Fibroblast of lung (primary cell): Measurements from ENCODE around the gene TUBB1. TPM values are rescaled to one million over a fixed set of nuclear protein-coding genes. Genes with fewer than 3 reads are reported as not detected.

Experiments used
- DNase-seq, 2 donors: peaks; one replicate each; pipeline versions ENCODE4 v3.0.0 to v3.0.0-alpha.2; 2010; ENCODE audit warnings: low read depth in 2 of 2
- H2AFZ ChIP-seq: 2 replicates; pipeline ENCODE4 v1.5.1; 2012; ENCODE audit warnings: low read length, control low read depth, inconsistent platforms
- H3K27ac ChIP-seq: 2 replicates; pipeline ENCODE4 v1.5.1; 2011; ENCODE audit warnings: low read length, control low read depth; ENCODE audit not compliant: insufficient read depth
- H3K27me3 ChIP-seq: 2 replicates; pipeline ENCODE4 v1.5.1; 2011; ENCODE audit warnings: mild to moderate bottlenecking, low read length; ENCODE audit not compliant: control insufficient read depth, insufficient read depth
- H3K36me3 ChIP-seq: 2 replicates; pipeline ENCODE4 v1.5.1; 2011; ENCODE audit warnings: low read length; ENCODE audit not compliant: control insufficient read depth, insufficient read depth
- H3K4me1 ChIP-seq: 2 replicates; pipeline ENCODE4 v1.5.1; 2011; ENCODE audit warnings: low read length; ENCODE audit not compliant: control insufficient read depth, insufficient read depth; ENCODE audit errors: extremely low read depth
- H3K4me2 ChIP-seq: 2 replicates; pipeline ENCODE4 v1.5.1; 2011; ENCODE audit warnings: low read length, control low read depth; ENCODE audit not compliant: insufficient read depth; ENCODE audit errors: extremely low read depth
- H3K4me3 ChIP-seq, 4 experiments: fragments of 200-600 bp in 1 of 4; sonication (generic) in 1 of 4; replicated peaks in 1 of 4; 2 replicates each; pipeline ENCODE4 v1.5.1; 2011 to 2016; ENCODE audit warnings: low read length in 4 of 4, low read depth in 3 of 4, mild to moderate bottlenecking in 3 of 4, control low read depth in 2 of 4, inconsistent platforms in 1 of 4, mixed read lengths in 1 of 4; ENCODE audit not compliant: insufficient read depth in 1 of 4; ENCODE audit errors: control extremely low read depth in 1 of 4
- H3K79me2 ChIP-seq: 2 replicates; pipeline ENCODE4 v1.5.1; 2012; ENCODE audit warnings: mild to moderate bottlenecking, low read length, inconsistent platforms; ENCODE audit not compliant: control insufficient read depth, insufficient read depth
- H3K9ac ChIP-seq: 2 replicates; pipeline ENCODE4 v1.5.1; 2011; ENCODE audit warnings: mild to moderate bottlenecking, low read length, control low read depth; ENCODE audit not compliant: insufficient read depth
- H3K9me3 ChIP-seq: 2 replicates; pipeline ENCODE4 v1.5.1; 2012; ENCODE audit warnings: low read depth, low read length; ENCODE audit not compliant: control insufficient read depth, insufficient read depth
- H4K20me1 ChIP-seq: 2 replicates; pipeline ENCODE4 v1.5.1; 2011; ENCODE audit warnings: low read length; ENCODE audit not compliant: control insufficient read depth, insufficient read depth; ENCODE audit errors: extremely low read depth
- EZH2 ChIP-seq: IDR thresholded peaks from 2 replicates; pipeline ENCODE4 v1.5.1; 2012; ENCODE audit warnings: low read length, control low read depth, mild to moderate bottlenecking; ENCODE audit errors: missing control alignments
- polyA plus RNA-seq, 2 donors: library from polyadenylated mRNA; depleted of rRNA in 1 of 2; stranded (reverse) in 1 of 2; unstranded in 1 of 2; fragments of >200 nt; gene quantifications; 2 replicates each; pipeline ENCODE4 v1.2.1, GENCODE V29; 2011 to 2012; ENCODE audit warnings: missing spikeins in 1 of 2
- total RNA-seq: library from RNA; depleted of rRNA; stranded (reverse); fragments of >200 nt; gene quantifications from 2 replicates; pipeline ENCODE4 v1.2.1, GENCODE V29; 2014
- TF ChIP-seq, protein P1 (sequence below), 2 donors: IDR thresholded peaks in 1 of 2; conservative IDR thresholded peaks in 1 of 2; 1 replicate in 1 of 2; 2 replicates in 1 of 2; pipeline ENCODE4 v1.5.1; 2011 to 2012; ENCODE audit warnings: low read length in 2 of 2, control low read depth in 1 of 2, inconsistent platforms in 1 of 2, low read depth in 1 of 2, mild to moderate bottlenecking in 1 of 2

TUBB1 gene
- total and polyA plus RNA-seq, 2 donors (not counting 1 experiment from before 2014, with no cell fraction given): under 0.01 TPM; not detected in 1

DNA sequence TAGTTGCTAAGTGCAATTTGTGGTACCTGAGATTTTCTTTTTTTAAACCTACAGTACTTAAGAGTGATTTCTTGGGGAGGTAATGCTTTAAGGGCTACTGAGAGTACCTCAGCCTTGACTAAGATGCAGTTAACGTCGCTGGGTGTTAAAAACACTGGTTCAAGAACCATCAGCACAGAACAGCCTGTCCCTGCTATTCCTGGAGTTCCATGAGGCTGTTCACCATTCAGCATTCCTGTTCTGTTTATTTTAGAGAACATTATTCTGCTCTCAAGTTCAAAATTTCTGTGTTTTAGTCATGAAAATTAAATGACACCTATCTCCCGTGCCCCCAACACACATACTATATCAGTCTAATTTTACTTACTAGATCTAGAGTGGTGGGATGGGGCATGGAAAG, 25.1 kb downstream of the TUBB1 start:
- Histone ChIP-seq H3K4me1 (peaks cover 7% of the 10 kb centered on the region), H3K79me2 (peaks cover 32% of the 10 kb centered on the region), H3K4me2 (no peak overlapping the region), H3K9me3 (no peaks in the 10 kb centered on the region), H3K27ac (no peak overlapping the region), H3K27me3 (no peaks in the 10 kb centered on the region), H4K20me1 (no peaks in the 10 kb centered on the region), H2AFZ (no peak overlapping the region), H3K9ac (no peak overlapping the region), H3K36me3 (no peaks in the 10 kb centered on the region), H3K4me3 (no peak overlapping the region)
- no peak for TF ChIP-seq EZH2
- TF ChIP-seq, protein P1, sequence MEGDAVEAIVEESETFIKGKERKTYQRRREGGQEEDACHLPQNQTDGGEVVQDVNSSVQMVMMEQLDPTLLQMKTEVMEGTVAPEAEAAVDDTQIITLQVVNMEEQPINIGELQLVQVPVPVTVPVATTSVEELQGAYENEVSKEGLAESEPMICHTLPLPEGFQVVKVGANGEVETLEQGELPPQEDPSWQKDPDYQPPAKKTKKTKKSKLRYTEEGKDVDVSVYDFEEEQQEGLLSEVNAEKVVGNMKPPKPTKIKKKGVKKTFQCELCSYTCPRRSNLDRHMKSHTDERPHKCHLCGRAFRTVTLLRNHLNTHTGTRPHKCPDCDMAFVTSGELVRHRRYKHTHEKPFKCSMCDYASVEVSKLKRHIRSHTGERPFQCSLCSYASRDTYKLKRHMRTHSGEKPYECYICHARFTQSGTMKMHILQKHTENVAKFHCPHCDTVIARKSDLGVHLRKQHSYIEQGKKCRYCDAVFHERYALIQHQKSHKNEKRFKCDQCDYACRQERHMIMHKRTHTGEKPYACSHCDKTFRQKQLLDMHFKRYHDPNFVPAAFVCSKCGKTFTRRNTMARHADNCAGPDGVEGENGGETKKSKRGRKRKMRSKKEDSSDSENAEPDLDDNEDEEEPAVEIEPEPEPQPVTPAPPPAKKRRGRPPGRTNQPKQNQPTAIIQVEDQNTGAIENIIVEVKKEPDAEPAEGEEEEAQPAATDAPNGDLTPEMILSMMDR (conservative IDR thresholded peaks at IDR 0.05 in 1 of 2, IDR thresholded peaks at IDR 0.05 in 1 of 2; ENCODE audit: low read depth in 1 of 2, low read length in 2 of 2): no peak
- no peak for DNase-seq

DNA sequence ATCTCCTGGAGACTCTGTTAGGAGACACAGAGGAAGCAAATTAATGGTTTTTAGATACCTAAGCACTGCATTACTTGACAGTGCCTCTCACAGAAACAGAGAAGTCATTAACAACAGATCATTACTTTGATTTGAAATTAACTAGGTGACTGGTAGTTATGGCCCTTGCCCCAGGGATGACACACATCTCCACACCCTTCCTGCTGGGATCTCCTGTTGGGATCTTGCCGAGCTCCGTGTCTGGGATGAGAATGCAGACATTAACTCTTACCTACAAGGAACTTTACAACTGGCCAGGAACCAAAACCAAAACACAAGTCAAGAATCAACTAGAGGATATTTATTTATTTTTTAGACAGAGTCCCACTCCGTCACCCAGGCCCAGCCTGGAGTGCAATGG, 25.6 kb downstream of the TUBB1 start:
- no peak overlapping the region for H3K9ac ChIP-seq
- H3K27me3 ChIP-seq: peaks cover 5% of the 10 kb centered on the region
- no peak overlapping the region for H3K27ac ChIP-seq
- TF ChIP-seq, protein P1 (conservative IDR thresholded peaks at IDR 0.05 in 1 of 2, IDR thresholded peaks at IDR 0.05 in 1 of 2; ENCODE audit: low read depth in 1 of 2, low read length in 2 of 2): no peak
- TF ChIP-seq EZH2: no peak
- no peaks in the 10 kb centered on the region for H3K9me3 ChIP-seq
- H3K79me2 ChIP-seq: peaks cover 27% of the 10 kb centered on the region
- H4K20me1 ChIP-seq: no peaks in the 10 kb centered on the region
- H3K36me3 ChIP-seq: no peaks in the 10 kb centered on the region
- no peak overlapping the region for H3K4me2 ChIP-seq
- DNase-seq: no peak
- H3K4me3 ChIP-seq: no peak overlapping the region
- no peak overlapping the region for H2AFZ ChIP-seq
- H3K4me1 ChIP-seq: peaks cover 7% of the 10 kb centered on the region

DNA sequence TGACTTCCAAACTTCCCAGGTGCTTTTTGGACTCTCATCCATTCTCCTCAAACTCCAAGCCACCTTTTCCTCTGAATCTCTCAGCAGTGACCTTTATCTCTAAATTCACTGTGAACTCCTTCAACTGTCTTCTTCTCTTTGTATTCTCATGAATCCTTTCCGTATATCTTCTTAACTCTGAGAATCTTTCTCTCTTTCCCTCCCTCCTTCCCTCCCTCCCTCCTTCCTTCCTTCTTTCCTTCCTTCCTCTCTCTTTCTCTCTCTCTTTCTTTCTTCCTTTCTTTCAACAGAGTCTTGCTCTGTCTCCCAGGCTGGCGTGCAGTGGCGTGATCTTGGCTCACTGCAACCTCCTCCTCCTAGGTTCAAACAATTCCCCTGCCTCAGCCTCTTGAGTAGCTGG, 27.6 kb downstream of the TUBB1 start:
- Histone ChIP-seq H3K9me3 (no peaks in the 10 kb centered on the region), H3K27ac (no peak overlapping the region), H4K20me1 (no peaks in the 10 kb centered on the region), H2AFZ (no peak overlapping the region), H3K27me3 (peaks cover 11% of the 10 kb centered on the region), H3K4me3 (no peak overlapping the region), H3K36me3 (no peaks in the 10 kb centered on the region), H3K4me2 (no peak overlapping the region), H3K4me1 (peaks cover 7% of the 10 kb centered on the region), H3K79me2 (peaks cover 6% of the 10 kb centered on the region), H3K9ac (no peak overlapping the region)
- no peak for DNase-seq
- TF ChIP-seq, protein P1 (conservative IDR thresholded peaks at IDR 0.05 in 1 of 2, IDR thresholded peaks at IDR 0.05 in 1 of 2; ENCODE audit: low read depth in 1 of 2, low read length in 2 of 2): no peak
- no peak for TF ChIP-seq EZH2
